ENCODE data around the gene CPNE9. TPM values are rescaled to one million over a fixed set of nuclear protein-coding genes. Genes with fewer than 3 reads are reported as not detected.

CPNE9 gene
- total RNA-seq, 1 donor from 2014 or later: not detected

DNA sequence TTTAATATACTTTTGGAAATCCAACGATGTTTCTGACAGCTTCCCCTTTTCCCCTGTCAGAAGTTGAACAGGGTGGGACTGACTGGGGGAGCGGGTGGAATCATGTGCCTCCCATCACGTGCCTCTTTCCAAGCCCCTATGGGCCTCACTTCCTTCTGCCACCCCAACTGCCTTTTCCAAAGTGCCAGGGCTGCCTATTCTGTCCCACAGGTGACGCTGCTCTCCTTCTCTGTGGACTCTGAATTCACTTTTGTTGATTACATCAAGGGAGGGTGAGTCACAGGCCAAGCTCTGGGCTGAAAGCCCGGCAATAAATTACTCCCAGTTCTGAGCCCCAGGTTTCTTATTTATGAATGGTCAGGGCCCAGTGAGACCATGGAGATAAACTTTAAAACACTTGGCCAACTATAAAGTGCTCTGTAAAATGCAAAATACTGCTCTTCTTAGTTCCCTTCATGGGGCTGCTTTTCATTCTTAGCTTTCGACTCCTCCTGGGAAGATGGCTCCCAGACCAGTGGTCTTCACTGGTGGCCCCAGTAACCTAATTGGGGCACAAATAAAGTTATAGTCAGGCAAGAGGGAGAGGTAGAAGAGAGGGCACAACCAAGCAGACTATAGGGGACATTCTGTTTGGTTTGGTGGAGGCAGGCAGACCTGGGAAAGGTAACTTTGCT lies 12.3 kb downstream of the CPNE9 start:
- Histone ChIP-seq H3K27ac (peak overlapping the region; percentile 73 to 86), H3K36me3 (no peaks in the 10 kb centered on the region), H3K4me1 (peaks cover 3 to 4% of the 10 kb centered on the region in 2 donors), H3K4me3 (no peak overlapping the region), H3K27me3 (no peaks in the 10 kb centered on the region), H3K9me3 (no peaks in the 10 kb centered on the region)
- TF ChIP-seq, protein P1, sequence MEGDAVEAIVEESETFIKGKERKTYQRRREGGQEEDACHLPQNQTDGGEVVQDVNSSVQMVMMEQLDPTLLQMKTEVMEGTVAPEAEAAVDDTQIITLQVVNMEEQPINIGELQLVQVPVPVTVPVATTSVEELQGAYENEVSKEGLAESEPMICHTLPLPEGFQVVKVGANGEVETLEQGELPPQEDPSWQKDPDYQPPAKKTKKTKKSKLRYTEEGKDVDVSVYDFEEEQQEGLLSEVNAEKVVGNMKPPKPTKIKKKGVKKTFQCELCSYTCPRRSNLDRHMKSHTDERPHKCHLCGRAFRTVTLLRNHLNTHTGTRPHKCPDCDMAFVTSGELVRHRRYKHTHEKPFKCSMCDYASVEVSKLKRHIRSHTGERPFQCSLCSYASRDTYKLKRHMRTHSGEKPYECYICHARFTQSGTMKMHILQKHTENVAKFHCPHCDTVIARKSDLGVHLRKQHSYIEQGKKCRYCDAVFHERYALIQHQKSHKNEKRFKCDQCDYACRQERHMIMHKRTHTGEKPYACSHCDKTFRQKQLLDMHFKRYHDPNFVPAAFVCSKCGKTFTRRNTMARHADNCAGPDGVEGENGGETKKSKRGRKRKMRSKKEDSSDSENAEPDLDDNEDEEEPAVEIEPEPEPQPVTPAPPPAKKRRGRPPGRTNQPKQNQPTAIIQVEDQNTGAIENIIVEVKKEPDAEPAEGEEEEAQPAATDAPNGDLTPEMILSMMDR (IDR thresholded peaks at IDR 0.05): peak; percentile 85 to 89 (median 87)
- peak; percentile 66 to 93 for DNase-seq (ENCODE audit: low spot score in 2 of 2)
- intact Hi-C loops (cut with DNase I): loop anchor here (1.0 to 10.0 kb wide), 8 partner anchors 15 to 511 kb away; partner anchors contain the start of genes ARPC4, BRK1, BRPF1 and FANCD2

DNA sequence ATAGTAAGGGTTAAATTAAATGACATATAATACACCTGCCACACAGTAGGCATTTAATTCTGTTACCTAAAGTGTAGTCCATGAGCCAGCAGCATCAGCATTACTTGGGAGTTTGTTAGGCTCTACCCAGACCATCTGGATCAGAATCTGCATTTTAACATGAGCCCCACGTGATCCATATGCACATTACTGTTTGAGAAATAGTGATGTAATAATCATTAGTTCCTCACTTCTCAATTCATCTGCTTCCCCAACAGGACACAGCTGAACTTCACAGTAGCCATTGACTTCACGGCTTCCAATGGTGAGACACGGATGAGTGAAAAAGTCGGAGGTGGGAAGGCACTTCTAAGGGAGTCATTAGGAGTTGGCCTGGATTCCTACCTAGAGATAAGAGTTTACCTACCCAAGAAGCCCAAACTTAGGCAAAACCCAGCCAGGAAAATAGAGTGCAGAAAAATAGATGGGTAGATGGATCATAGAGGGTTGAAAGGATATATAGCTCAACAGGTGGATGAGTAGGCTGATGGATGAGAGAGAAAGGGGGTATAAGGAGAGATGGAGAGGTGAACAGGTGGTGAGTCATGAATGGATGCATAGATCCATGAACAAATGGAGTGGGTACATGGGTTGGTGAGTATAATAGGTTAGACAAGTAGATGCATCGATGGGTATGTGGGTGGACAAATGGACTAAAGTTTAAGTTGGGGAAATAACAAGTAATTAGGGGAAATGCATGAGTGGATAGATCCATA lies 13.3 kb downstream of the CPNE9 start:
- Histone ChIP-seq H3K27ac (peak overlapping the region in 1 of 2 donors; percentile 86), H3K36me3 (no peaks in the 10 kb centered on the region), H3K4me3 (no peak overlapping the region), H3K4me1 (peaks cover 3 to 4% of the 10 kb centered on the region in 2 donors), H3K27me3 (no peaks in the 10 kb centered on the region), H3K9me3 (no peaks in the 10 kb centered on the region)
- TF ChIP-seq, protein P1 (IDR thresholded peaks at IDR 0.05): no peak
- intact Hi-C loops (cut with DNase I): loop anchor here (1.0 to 10.0 kb wide), 6 partner anchors 14 to 510 kb away; partner anchors contain the start of genes BRK1, BRPF1, FANCD2 and IL17RC
- DNase-seq (ENCODE audit: low spot score in 2 of 2): no peak

DNA sequence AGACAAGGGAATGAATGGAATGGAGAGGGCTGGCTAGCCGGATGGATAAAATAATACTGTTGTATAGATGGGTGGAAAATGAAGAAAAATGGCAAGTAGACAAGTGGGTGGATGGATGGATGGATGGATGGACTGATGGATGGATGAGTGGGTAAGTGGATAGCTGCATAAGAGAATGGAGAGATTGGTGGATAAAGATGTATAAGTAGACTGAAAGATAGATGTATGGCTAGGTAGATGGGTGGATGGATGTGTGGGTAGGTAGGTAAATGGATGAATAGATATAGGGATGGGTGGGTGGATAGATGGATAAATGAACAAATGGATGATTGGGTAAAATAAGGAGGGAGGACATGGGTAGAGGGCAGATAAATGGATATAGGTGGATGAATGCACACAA lies 13.9 kb downstream of the CPNE9 start:
- no peak overlapping the region for H3K27ac ChIP-seq
- TF ChIP-seq, protein P1 (IDR thresholded peaks at IDR 0.05): no peak
- H3K27me3 ChIP-seq: no peaks in the 10 kb centered on the region
- no peaks in the 10 kb centered on the region for H3K36me3 ChIP-seq
- H3K4me1 ChIP-seq: peaks cover 3 to 4% of the 10 kb centered on the region in 2 donors
- DNase-seq (ENCODE audit: low spot score in 2 of 2): no peak
- no peak overlapping the region for H3K4me3 ChIP-seq
- intact Hi-C loops (cut with DNase I): loop anchor here (5.0 to 10.0 kb wide), 4 partner anchors 200 to 510 kb away; partner anchors contain the start of genes BRK1, FANCD2 and IL17RC
- no peaks in the 10 kb centered on the region for H3K9me3 ChIP-seq

DNA sequence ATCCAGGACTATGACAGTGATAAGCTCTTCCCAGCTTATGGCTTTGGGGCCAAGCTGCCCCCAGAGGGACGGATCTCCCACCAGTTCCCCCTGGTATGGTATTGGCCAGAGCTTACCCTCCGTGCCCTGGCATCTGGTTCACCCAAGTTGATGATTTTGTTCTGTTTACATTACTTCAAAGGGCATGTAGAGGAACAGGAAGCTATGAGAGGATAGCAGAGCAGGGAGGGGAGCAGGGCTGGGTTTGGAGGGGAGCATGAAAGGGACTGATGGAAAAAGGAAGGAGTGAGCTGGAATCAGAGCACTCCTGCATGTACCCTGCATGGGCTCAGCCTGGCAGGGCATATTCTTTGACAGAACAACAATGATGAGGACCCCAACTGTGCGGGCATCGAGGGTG lies 14.5 kb downstream of the CPNE9 start:
- TF ChIP-seq, protein P1 (IDR thresholded peaks at IDR 0.05): no peak
- Histone ChIP-seq H3K27ac (no peak overlapping the region), H3K9me3 (no peaks in the 10 kb centered on the region), H3K4me3 (no peak overlapping the region), H3K27me3 (no peaks in the 10 kb centered on the region), H3K4me1 (peaks cover 3 to 4% of the 10 kb centered on the region in 2 donors), H3K36me3 (no peaks in the 10 kb centered on the region)
- intact Hi-C loops (cut with DNase I): loop anchor here (5.0 to 10.0 kb wide), 4 partner anchors 199 to 509 kb away; partner anchors contain the start of genes BRK1, FANCD2 and IL17RC
- no peak for DNase-seq (ENCODE audit: low spot score in 2 of 2)

DNA sequence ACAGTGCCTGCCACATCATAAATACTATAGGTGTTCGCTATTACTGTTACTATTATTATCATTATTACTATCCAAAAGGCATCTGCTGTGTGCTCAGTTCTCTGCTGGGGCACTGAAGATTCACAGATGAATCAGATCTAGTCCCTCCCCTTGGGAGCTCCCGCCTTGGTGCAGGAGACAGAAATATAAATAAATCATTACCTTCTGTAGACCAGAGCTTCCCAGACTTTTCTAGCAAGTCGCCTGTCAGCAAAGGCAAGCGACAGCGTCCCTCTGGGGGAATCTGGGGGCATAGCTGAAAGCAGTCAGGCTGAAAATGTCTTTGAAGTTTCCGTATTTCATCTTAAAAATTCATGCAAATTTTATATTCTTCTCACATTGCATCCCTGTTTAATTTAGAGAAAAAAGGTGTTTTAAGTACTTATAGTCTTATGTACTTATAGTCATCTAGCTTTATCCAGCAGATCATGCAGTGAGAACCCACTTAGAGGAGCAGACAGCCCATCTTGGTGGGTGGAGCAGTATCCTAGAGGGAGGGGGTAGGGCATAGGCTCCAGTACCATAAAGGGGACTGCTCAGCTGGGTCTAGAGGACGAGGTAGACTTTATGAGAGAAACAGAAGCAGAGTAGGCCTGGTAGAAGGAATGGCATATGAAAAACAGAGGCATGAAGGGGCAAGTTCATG lies 17.5 kb downstream of the CPNE9 start:
- intact Hi-C loops (cut with DNase I): no loop called here
- Histone ChIP-seq H3K9me3 (no peaks in the 10 kb centered on the region), H3K27ac (no peak overlapping the region), H3K4me1 (peaks cover under 1 to 2% of the 10 kb centered on the region in 2 donors), H3K36me3 (no peaks in the 10 kb centered on the region), H3K4me3 (no peak overlapping the region), H3K27me3 (no peaks in the 10 kb centered on the region)
- TF ChIP-seq, protein P1 (IDR thresholded peaks at IDR 0.05): no peak
- DNase-seq (ENCODE audit: low spot score in 2 of 2): no peak
